A549 (cell line): ENCODE measurements around the gene KCNQ1. TPM values are rescaled to one million over a fixed set of nuclear protein-coding genes. Genes with fewer than 3 reads are reported as not detected.

ENCODE experiments used
- ATAC-seq, 2 experiments: fragments of 200-7000 bp in 1 of 2; fragments of >200 bp in 1 of 2; cut with Nextera tagmentation in 1 of 2; cut with Tn5 transposase in 1 of 2; 3 replicates each; pipeline versions ENCODE4 v1.8.0 to v1.9.1; 2018 to 2020; ENCODE audit warnings: mild to moderate bottlenecking in 1 of 2, moderate library complexity in 1 of 2
- CTCF ChIA-PET: fragments of 300-600 bp; sonication (Branson Sonifier 250); formaldehyde crosslinking; extraction: SDS; loops from one replicate; lab custom pipeline; 2021; ENCODE audit warnings: antibody characterized with exemption, inconsistent platforms; lab: Yijun Ruan, JAX
- POLR2A ChIA-PET: fragments of 350-600 bp; formaldehyde crosslinking; extraction: SDS; loops from one replicate; lab custom pipeline; 2021; ENCODE audit warnings: antibody characterized with exemption, inconsistent platforms; lab: Yijun Ruan, JAX
- DNase-seq, 2 experiments: peaks; one replicate each; pipeline versions ENCODE4 v3.0.0 to v3.0.0-alpha.2; 2011 to 2016; ENCODE audit warnings: low read depth in 1 of 2, low spot score in 1 of 2
- FAIRE-seq: peaks from 2 replicates; lab custom pipeline; 2011; peaks lifted over from hg19 to GRCh38; lab: Jason Lieb, UNC
- H3K27ac ChIP-seq, 2 experiments: fragments of >200 bp; sonication (Bioruptor Twin); formaldehyde crosslinking; 3 replicates each; pipeline ENCODE4 v1.5.1; 2016 to 2017
- H3K4me1 ChIP-seq: fragments of >200 bp; sonication (Bioruptor Twin); formaldehyde crosslinking; 3 replicates; pipeline ENCODE4 v1.6.1; 2016
- H3K4me2 ChIP-seq: fragments of >200 bp; sonication (Bioruptor Twin); formaldehyde crosslinking; 3 replicates; pipeline ENCODE4 v1.6.1; 2016
- H3K4me3 ChIP-seq: fragments of >200 bp; sonication (Bioruptor Twin); formaldehyde crosslinking; 3 replicates; pipeline ENCODE4 v1.5.1; 2016
- H3K9me3 ChIP-seq: fragments of >200 bp; sonication (Bioruptor Twin); formaldehyde crosslinking; 3 replicates; pipeline ENCODE4 v1.6.1; 2016
- BHLHE40 ChIP-seq: IDR thresholded peaks from 2 replicates; pipeline ENCODE4 v1.6.1; 2012; ENCODE audit warnings: low read depth, low read length, inconsistent platforms
- CEBPB ChIP-seq, 2 experiments: fragments of >200 bp in 1 of 2; sonication (Bioruptor Twin) in 1 of 2; formaldehyde crosslinking in 1 of 2; IDR thresholded peaks; 2 replicates each; pipeline ENCODE4 v1.6.1; 2012 to 2016
- EHMT2 ChIP-seq: fragments of 200-600 bp; sonication (generic); IDR thresholded peaks from 2 replicates; pipeline ENCODE4 v1.6.1; 2016; ENCODE audit warnings: antibody characterized with exemption, low read depth, mild to moderate bottlenecking, moderate library complexity
- FOSL2 ChIP-seq, 2 experiments: fragments of 450-650 bp in 1 of 2; fragments of >200 bp in 1 of 2; sonication (Bioruptor Twin) in 1 of 2; formaldehyde crosslinking; IDR thresholded peaks; 2 replicates each; pipeline versions ENCODE4 v1.5.0 to v1.6.1; 2016 to 2020; ENCODE audit warnings: mild to moderate bottlenecking in 1 of 2, moderate library complexity in 1 of 2
- FOXS1 ChIP-seq: fragments of 250-450 bp; sonication (Bioruptor Pico); IDR thresholded peaks from 2 replicates; pipeline ENCODE4 v1.5.0; 2020; ENCODE audit warnings: mild to moderate bottlenecking, moderate library complexity
- HOXB5 ChIP-seq: fragments of 250-450 bp; sonication (Bioruptor Pico); IDR thresholded peaks from 2 replicates; pipeline ENCODE4 v1.5.0; 2020; ENCODE audit warnings: mild to moderate bottlenecking, moderate library complexity
- JUN ChIP-seq, 2 experiments: fragments of >200 bp; sonication (Bioruptor Twin); formaldehyde crosslinking; IDR thresholded peaks; 2 replicates in 1 of 2; 3 replicates in 1 of 2; pipeline ENCODE4 v1.6.1; 2016 to 2017
- KDM1A ChIP-seq: fragments of 200-600 bp; sonication (generic); IDR thresholded peaks from 2 replicates; pipeline ENCODE4 v1.6.1; 2016; ENCODE audit warnings: low read depth, mild to moderate bottlenecking
- KDM5A ChIP-seq: fragments of 200-600 bp; sonication (generic); IDR thresholded peaks from 2 replicates; pipeline ENCODE4 v1.6.1; 2016; ENCODE audit warnings: antibody characterized with exemption, mild to moderate bottlenecking
- MAZ ChIP-seq: fragments of 150-350 bp; IDR thresholded peaks from 2 replicates; pipeline ENCODE4 v1.6.1; 2014; ENCODE audit warnings: antibody characterized with exemption, low read depth, low read length, borderline replicate concordance
- POLR2AphosphoS2 ChIP-seq: conservative IDR thresholded peaks from 2 replicates; pipeline ENCODE4 v1.6.1; 2012; ENCODE audit warnings: low read length, improper control_type of control experiment, inconsistent platforms
- SREBF2 ChIP-seq: fragments of 450-650 bp; IDR thresholded peaks from 2 replicates; pipeline ENCODE4 v1.6.1; 2014; ENCODE audit warnings: mild to moderate bottlenecking, moderate library complexity
- TP53 ChIP-seq: fragments of 250-450 bp; sonication (Bioruptor Pico); IDR thresholded peaks from 2 replicates; pipeline ENCODE4 v1.5.0; 2021; ENCODE audit warnings: mild to moderate bottlenecking, moderate library complexity
- ZFP36 ChIP-seq: fragments of 450-650 bp; IDR thresholded peaks from 2 replicates; pipeline ENCODE4 v1.6.1; 2014; ENCODE audit warnings: borderline replicate concordance; ENCODE audit not compliant: partially characterized antibody
- WGBS: methylation state at CpG from one replicate; pipeline ENCODE4 v1.1.6; 2017; ENCODE audit errors: missing lambda C conversion rate; 5-methylcytosine and 5-hydroxymethylcytosine counted together
- polyA plus RNA-seq, 4 experiments: library from polyadenylated mRNA; depleted of rRNA in 3 of 4; stranded (reverse); fragments of >200 nt; fragmentation: RNase III in 1 of 4; extraction: RNeasy Plus Mini Kit Qiagen cat#74134 plus additional on column Dnase treatment in 1 of 4; gene quantifications; 2 replicates in 3 of 4; 3 replicates in 1 of 4; pipeline ENCODE4 v1.2.3, GENCODE V29; 2011 to 2017
- TF ChIP-seq, protein P1 (sequence below): fragments of 200-600 bp; sonication (generic); IDR thresholded peaks from 2 replicates; pipeline ENCODE4 v1.6.1; 2016; ENCODE audit warnings: antibody characterized with exemption, mild to moderate bottlenecking, moderate library complexity
- TF ChIP-seq, protein P2 (sequence below): IDR thresholded peaks from 2 replicates; pipeline ENCODE4 v1.6.1; 2012; ENCODE audit warnings: low read depth, borderline replicate concordance
- TF ChIP-seq, protein P3 (sequence below): fragments of >200 bp; sonication (Bioruptor Twin); formaldehyde crosslinking; IDR thresholded peaks from 2 replicates; pipeline ENCODE4 v1.6.1; 2016
- TF ChIP-seq, protein P4 (sequence below): fragments of 150-350 bp; IDR thresholded peaks from 2 replicates; pipeline ENCODE4 v1.6.1; 2014; ENCODE audit warnings: low read depth, mild to moderate bottlenecking, low read length

Gene KCNQ1
- polyA plus RNA-seq, 2 of the 4 experiments (the other 2 are of a cell fraction) = 0.14 to 0.17 TPM

DNA sequence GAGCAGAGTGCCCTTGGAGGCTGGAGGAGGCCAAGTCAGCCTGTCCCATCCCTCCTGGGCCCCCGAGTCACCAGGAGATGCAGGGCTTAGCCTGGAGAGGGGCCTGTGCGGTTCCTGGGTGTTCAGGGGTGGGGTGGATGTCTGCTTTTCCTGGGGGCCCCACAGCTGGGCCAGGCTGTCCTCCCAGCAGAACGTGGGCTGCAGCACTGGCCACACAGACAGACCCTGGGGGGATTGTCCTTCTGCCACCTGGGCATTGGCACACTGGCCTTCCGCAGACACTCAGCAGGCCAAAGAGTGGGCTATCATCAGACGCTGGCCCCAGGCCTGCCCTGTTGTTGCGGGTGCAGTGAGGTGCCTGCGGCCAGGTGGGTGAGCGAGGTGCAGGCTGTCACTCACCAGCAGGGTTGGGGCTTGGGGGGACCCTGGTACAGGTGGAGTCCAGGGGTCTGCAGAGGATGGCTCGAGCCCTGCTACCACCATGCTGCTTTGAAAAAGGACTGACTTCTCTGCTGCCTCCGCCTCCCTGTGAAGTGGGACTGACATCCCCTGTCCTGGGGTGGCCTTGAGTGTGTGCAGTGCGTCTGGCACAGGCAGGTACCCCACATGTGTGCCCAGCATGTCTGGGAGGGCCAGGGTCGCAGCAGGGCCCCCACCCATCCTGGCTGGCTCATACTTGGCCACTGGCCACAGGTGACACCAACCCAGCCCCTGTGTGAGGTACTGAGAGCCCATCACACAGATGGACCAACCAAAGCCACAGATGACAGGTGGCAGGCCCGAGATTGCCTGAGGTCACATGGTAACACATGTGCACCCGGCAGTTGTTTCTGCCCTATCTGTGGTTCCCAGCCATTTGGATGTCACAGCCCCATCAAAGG, 294.0 kb downstream of the KCNQ1 start (continued):
- TF ChIP-seq, protein P1, sequence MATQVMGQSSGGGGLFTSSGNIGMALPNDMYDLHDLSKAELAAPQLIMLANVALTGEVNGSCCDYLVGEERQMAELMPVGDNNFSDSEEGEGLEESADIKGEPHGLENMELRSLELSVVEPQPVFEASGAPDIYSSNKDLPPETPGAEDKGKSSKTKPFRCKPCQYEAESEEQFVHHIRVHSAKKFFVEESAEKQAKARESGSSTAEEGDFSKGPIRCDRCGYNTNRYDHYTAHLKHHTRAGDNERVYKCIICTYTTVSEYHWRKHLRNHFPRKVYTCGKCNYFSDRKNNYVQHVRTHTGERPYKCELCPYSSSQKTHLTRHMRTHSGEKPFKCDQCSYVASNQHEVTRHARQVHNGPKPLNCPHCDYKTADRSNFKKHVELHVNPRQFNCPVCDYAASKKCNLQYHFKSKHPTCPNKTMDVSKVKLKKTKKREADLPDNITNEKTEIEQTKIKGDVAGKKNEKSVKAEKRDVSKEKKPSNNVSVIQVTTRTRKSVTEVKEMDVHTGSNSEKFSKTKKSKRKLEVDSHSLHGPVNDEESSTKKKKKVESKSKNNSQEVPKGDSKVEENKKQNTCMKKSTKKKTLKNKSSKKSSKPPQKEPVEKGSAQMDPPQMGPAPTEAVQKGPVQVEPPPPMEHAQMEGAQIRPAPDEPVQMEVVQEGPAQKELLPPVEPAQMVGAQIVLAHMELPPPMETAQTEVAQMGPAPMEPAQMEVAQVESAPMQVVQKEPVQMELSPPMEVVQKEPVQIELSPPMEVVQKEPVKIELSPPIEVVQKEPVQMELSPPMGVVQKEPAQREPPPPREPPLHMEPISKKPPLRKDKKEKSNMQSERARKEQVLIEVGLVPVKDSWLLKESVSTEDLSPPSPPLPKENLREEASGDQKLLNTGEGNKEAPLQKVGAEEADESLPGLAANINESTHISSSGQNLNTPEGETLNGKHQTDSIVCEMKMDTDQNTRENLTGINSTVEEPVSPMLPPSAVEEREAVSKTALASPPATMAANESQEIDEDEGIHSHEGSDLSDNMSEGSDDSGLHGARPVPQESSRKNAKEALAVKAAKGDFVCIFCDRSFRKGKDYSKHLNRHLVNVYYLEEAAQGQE = no peak
- TF ChIP-seq JUN (IDR thresholded peaks at IDR 0.05) (no peak), MAZ (no peak), ZFP36 (no peak)

DNA sequence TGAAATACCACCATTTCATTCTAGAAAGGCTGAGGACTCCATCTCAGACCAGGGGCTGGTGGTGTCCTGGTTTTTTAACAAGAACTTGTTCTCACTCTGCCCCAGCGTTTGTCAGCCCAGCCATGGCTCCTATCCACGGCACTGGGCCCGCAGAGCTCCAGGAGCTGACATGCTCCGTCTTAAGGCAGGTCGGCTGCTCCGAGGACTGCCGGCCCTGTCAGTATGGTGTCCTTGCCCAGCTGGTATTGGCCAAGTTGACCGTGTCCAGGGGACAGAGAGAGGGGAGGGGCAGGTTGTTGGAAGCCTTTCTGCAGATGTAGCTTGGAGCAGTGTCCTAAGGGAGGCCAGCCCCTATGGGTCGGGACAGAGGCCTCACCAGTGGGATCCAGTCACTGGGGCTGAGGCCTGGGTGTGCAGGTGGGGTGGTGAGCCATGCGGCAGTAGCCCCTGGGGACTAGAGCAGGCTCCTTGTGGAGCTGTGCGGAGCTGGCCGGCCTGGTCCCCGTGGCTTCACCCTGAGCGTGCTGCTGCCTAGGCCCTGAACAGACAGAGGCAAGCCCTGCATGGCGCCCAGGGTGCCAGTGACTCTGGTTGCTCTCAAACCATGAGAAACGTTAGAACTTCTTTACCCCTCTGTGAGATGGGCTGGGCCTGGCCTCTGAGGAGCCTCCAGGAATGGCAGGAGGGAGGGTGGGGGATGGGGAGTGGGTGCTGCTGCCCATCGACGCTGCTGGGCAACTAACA, 294.9 kb downstream of the KCNQ1 start:
- peaks cover 15% of the 10 kb centered on the region for H3K4me1 ChIP-seq
- FAIRE-seq (no peak), DNase-seq (no peak), ATAC-seq (no peak)
- TF ChIP-seq POLR2AphosphoS2 (no peak), KDM1A (no peak), CEBPB (IDR thresholded peaks at IDR 0.05) (no peak), BHLHE40 (no peak), SREBF2 (no peak), TP53 (CRISPR knock-in tag) (no peak), EHMT2 (no peak), HOXB5 (no peak), FOXS1 (CRISPR knock-in tag) (no peak), FOSL2 (IDR thresholded peaks at IDR 0.05) (no peak), FOSL2 (CRISPR knock-in tag; IDR thresholded peaks at IDR 0.05) (no peak), MAZ (no peak), KDM5A (no peak)
- TF ChIP-seq, protein P2, sequence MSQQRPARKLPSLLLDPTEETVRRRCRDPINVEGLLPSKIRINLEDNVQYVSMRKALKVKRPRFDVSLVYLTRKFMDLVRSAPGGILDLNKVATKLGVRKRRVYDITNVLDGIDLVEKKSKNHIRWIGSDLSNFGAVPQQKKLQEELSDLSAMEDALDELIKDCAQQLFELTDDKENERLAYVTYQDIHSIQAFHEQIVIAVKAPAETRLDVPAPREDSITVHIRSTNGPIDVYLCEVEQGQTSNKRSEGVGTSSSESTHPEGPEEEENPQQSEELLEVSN = no peak
- TF ChIP-seq, protein P3, sequence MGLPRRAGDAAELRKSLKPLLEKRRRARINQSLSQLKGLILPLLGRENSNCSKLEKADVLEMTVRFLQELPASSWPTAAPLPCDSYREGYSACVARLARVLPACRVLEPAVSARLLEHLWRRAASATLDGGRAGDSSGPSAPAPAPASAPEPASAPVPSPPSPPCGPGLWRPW = no peak
- TF ChIP-seq, protein P4, sequence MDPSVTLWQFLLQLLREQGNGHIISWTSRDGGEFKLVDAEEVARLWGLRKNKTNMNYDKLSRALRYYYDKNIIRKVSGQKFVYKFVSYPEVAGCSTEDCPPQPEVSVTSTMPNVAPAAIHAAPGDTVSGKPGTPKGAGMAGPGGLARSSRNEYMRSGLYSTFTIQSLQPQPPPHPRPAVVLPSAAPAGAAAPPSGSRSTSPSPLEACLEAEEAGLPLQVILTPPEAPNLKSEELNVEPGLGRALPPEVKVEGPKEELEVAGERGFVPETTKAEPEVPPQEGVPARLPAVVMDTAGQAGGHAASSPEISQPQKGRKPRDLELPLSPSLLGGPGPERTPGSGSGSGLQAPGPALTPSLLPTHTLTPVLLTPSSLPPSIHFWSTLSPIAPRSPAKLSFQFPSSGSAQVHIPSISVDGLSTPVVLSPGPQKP = no peak
- no peak overlapping the region for H3K4me3 ChIP-seq
- POLR2A ChIA-PET = no interaction called here
- no peak overlapping the region for H3K27ac ChIP-seq
- no peak overlapping the region for H3K4me2 ChIP-seq
- CTCF ChIA-PET = no interaction called here
- WGBS = 90% methylated on average over 16 of the region's 18 CpGs
- H3K9me3 ChIP-seq = no peaks in the 10 kb centered on the region
